Measurements from ENCODE around the gene TMEM72. TPM values are rescaled to one million over a fixed set of nuclear protein-coding genes. Genes with fewer than 3 reads are reported as not detected.

Gene TMEM72
- total RNA-seq, 1 experiment from 2014 or later = not detected

- intact Hi-C loops (cut with micrococcal nuclease; ENCODE audit: unreplicated experiment) = loop anchor here (1.0 kb wide), 1 partner anchor 14 kb away; no protein-coding TSS in a partner anchor
- Histone ChIP-seq H2AFZ (no peak overlapping the region), H3K27ac (peak overlapping the region; percentile 92), H3K36me3 (ENCODE audit: low read depth) (no peaks in the 10 kb centered on the region), H3K79me2 (ENCODE audit: low read depth) (peaks cover 10% of the 10 kb centered on the region), H3K27me3 (ENCODE audit: insufficient read depth, low read depth) (no peaks in the 10 kb centered on the region), H3K9me2 (ENCODE audit: insufficient read depth) (no peaks in the 10 kb centered on the region), H3K4me1 (replicated peaks; ENCODE audit: insufficient read depth) (peaks cover 56% of the 10 kb centered on the region), H3K4me3 (no peak overlapping the region), H3K4me2 (peak overlapping the region; percentile 81), H4K20me1 (ENCODE audit: insufficient read depth) (no peaks in the 10 kb centered on the region), H3K9me3 (ENCODE audit: insufficient read depth, low read depth) (no peaks in the 10 kb centered on the region), H3F3A (ENCODE audit: insufficient read depth, low read depth) (peaks cover 24% of the 10 kb centered on the region; the same call in 1 of the 2 replicates)
- TF ChIP-seq EZH2 (IDR thresholded peaks at IDR 0.05; ENCODE audit: low read depth) = no peak
- TF ChIP-seq CTCF (conservative IDR thresholded peaks at IDR 0.05) = no peak
- ChIA-PET POLR2A (ENCODE audit: unreplicated experiment) (no interaction called here), CTCF (no interaction called here)
- DNase-seq = no peak
- BruUV-seq (replicated peaks) = no TSS peak
These were observed 71.4 kb downstream of the TMEM72 start for GRCh38 chr10:44982496-44982895.

- Histone ChIP-seq H3K9me3 (ENCODE audit: insufficient read depth, low read depth) (no peaks in the 10 kb centered on the region), H3K79me2 (ENCODE audit: low read depth) (peaks cover 2% of the 10 kb centered on the region), H3K27ac (no peak overlapping the region), H3F3A (ENCODE audit: insufficient read depth, low read depth) (peaks cover 24% of the 10 kb centered on the region; the same call in 1 of the 2 replicates), H2AFZ (no peak overlapping the region), H3K27me3 (ENCODE audit: insufficient read depth, low read depth) (no peaks in the 10 kb centered on the region), H3K4me2 (peak overlapping the region; percentile 81; the same call in 1 of the 2 replicates), H4K20me1 (ENCODE audit: insufficient read depth) (no peaks in the 10 kb centered on the region), H3K4me3 (no peak overlapping the region), H3K9me2 (ENCODE audit: insufficient read depth) (no peaks in the 10 kb centered on the region), H3K36me3 (ENCODE audit: low read depth) (no peaks in the 10 kb centered on the region), H3K4me1 (replicated peaks; ENCODE audit: insufficient read depth) (peaks cover 48% of the 10 kb centered on the region)
- intact Hi-C loops (cut with micrococcal nuclease; ENCODE audit: unreplicated experiment) = no loop called here
- no peak for DNase-seq
- no peak for TF ChIP-seq EZH2 (IDR thresholded peaks at IDR 0.05; ENCODE audit: low read depth)
- TF ChIP-seq CTCF (conservative IDR thresholded peaks at IDR 0.05) = no peak
- ChIA-PET CTCF (no interaction called here), POLR2A (ENCODE audit: unreplicated experiment) (no interaction called here)
- no TSS peak for BruUV-seq (replicated peaks)
These were observed 72.1 kb downstream of the TMEM72 start for GRCh38 chr10:44983066-44983894.

- no peaks in the 10 kb centered on the region for H3K9me3 ChIP-seq (ENCODE audit: insufficient read depth, low read depth)
- no peak overlapping the region for H3K27ac ChIP-seq
- DNase-seq = no peak
- H2AFZ ChIP-seq = no peak overlapping the region
- H3K79me2 ChIP-seq (ENCODE audit: low read depth) = no peaks in the 10 kb centered on the region
- TF ChIP-seq EZH2 (IDR thresholded peaks at IDR 0.05; ENCODE audit: low read depth) = no peak
- no peak for TF ChIP-seq CTCF (conservative IDR thresholded peaks at IDR 0.05)
- peaks cover 45% of the 10 kb centered on the region for H3K4me1 ChIP-seq (replicated peaks; ENCODE audit: insufficient read depth)
- H3K27me3 ChIP-seq (ENCODE audit: insufficient read depth, low read depth) = no peaks in the 10 kb centered on the region
- H3K36me3 ChIP-seq (ENCODE audit: low read depth) = no peaks in the 10 kb centered on the region
- H3K4me3 ChIP-seq = no peak overlapping the region
- H3K4me2 ChIP-seq = no peak overlapping the region
- ChIA-PET CTCF (no interaction called here), POLR2A (ENCODE audit: unreplicated experiment) (no interaction called here)
- H3K9me2 ChIP-seq (ENCODE audit: insufficient read depth) = no peaks in the 10 kb centered on the region
- no TSS peak for BruUV-seq (replicated peaks)
- no peaks in the 10 kb centered on the region for H4K20me1 ChIP-seq (ENCODE audit: insufficient read depth)
- peaks cover 23% of the 10 kb centered on the region; the same call in 1 of the 2 replicates for H3F3A ChIP-seq (ENCODE audit: insufficient read depth, low read depth)
- intact Hi-C loops (cut with micrococcal nuclease; ENCODE audit: unreplicated experiment) = no loop called here
These were observed 72.8 kb downstream of the TMEM72 start for GRCh38 chr10:44983895-44984278.
